Naive thymus-derived CD8-positive, alpha-beta T cell (primary cell): ENCODE results near the gene BCL6. TPM values are rescaled to one million over a fixed set of nuclear protein-coding genes. Genes with fewer than 3 reads are reported as not detected.

ENCODE experiments used
- ATAC-seq, 2 donors: fragments of 150-1000 bp; cut with Tn5 transposase in 1 of 2; sonication (Bioruptor Pico), chemical (Tn5 transposase) in 1 of 2; 1 replicate in 1 of 2; 2 replicates in 1 of 2; pipeline ENCODE4 v1.10.0; 2021; ENCODE audit warnings: mild to moderate bottlenecking in 2 of 2, moderate library complexity in 2 of 2
- POLR2A ChIA-PET: fragments of 350-600 bp; sonication (Branson Sonifier 250); formaldehyde crosslinking; loops from one replicate; lab custom pipeline; 2021; ENCODE audit warnings: antibody characterized with exemption; lab: Charles Lee
- DNase-seq, 10 donors: peaks; one replicate each; pipeline versions ENCODE4 v3.0.0 to v3.0.0-alpha.2; 2020 to 2022
- H3K27ac Mint-ChIP-seq, 10 donors: one replicate each; pipeline ENCODE4 v1.8.0; 2020 to 2022; ENCODE audit warnings: mild to moderate bottlenecking in 10 of 10, mixed read lengths in 10 of 10, moderate library complexity in 4 of 10, inconsistent platforms in 1 of 10
- H3K27me3 Mint-ChIP-seq, 5 donors: one replicate each; pipeline ENCODE4 v1.8.0; 2021 to 2022; ENCODE audit warnings: mixed read lengths in 5 of 5
- H3K36me3 Mint-ChIP-seq, 3 donors: one replicate each; pipeline ENCODE4 v1.8.0; 2020 to 2022; ENCODE audit warnings: mixed read lengths in 3 of 3, mild to moderate bottlenecking in 2 of 3, inconsistent platforms in 1 of 3
- H3K4me1 Mint-ChIP-seq, 4 donors: one replicate each; pipeline ENCODE4 v1.8.0; 2021 to 2022; ENCODE audit warnings: mixed read lengths in 4 of 4
- H3K4me3 Mint-ChIP-seq, 10 donors: one replicate each; pipeline ENCODE4 v1.8.0; 2020 to 2022; ENCODE audit warnings: mild to moderate bottlenecking in 10 of 10, mixed read lengths in 10 of 10, moderate library complexity in 6 of 10, inconsistent platforms in 1 of 10
- H3K9me3 Mint-ChIP-seq, 9 donors: one replicate each; pipeline ENCODE4 v1.8.0; 2020 to 2022; ENCODE audit warnings: mixed read lengths in 9 of 9, mild to moderate bottlenecking in 3 of 9, inconsistent platforms in 1 of 9, moderate library complexity in 1 of 9
- polyA plus RNA-seq, 3 donors: library from polyadenylated mRNA; unstranded; fragments of 300-500 nt; fragmentation: Illumina TruSeq; gene quantifications; one replicate each; pipeline ENCODE4 v1.2.3, GENCODE V29; 2021
- total RNA-seq, 8 experiments: library from RNA in 2 of 8; stranded (reverse) in 2 of 8; gene quantifications; one replicate each; pipeline ENCODE4 v1.2.3 and lab custom pipeline; 2021 to 2026

BCL6 gene
- total and polyA plus RNA-seq, 5 experiments from 2014 or later: 1.1 to 23.0 (median 2.7) TPM

- H3K9me3 Mint-ChIP-seq: no peaks in the 10 kb centered on the region
- peaks cover 18 to 33% (median 29%) of the 10 kb centered on the region in 4 donors for H3K4me1 Mint-ChIP-seq
- no peaks in the 10 kb centered on the region for H3K27me3 Mint-ChIP-seq
- DNase-seq (no peak), ATAC-seq (no peak)
- peak overlapping the region in 1 of 10 donors; percentile 18 for H3K4me3 Mint-ChIP-seq
- peak overlapping the region in 6 of 10 donors; percentile 7 to 52 (median 34) for H3K27ac Mint-ChIP-seq
- POLR2A ChIA-PET: no interaction called here
- peaks cover 2 to 21% (median 3%) of the 10 kb centered on the region in 3 donors for H3K36me3 Mint-ChIP-seq
These were observed 9.4 kb downstream of the BCL6 start for GRCh38 chr3:187735837-187736236.

GRCh38 chr3:187735383-187735782 is 9.9 kb downstream of the BCL6 start:
- Mint-ChIP-seq H3K4me1 (peaks cover 15 to 29% (median 24%) of the 10 kb centered on the region in 4 donors), H3K36me3 (peaks cover 2 to 26% (median 3%) of the 10 kb centered on the region in 3 donors), H3K4me3 (no peak overlapping the region), H3K9me3 (no peaks in the 10 kb centered on the region), H3K27ac (peak overlapping the region in 4 of 10 donors; percentile 13 to 52 (median 34)), H3K27me3 (no peaks in the 10 kb centered on the region)
- POLR2A ChIA-PET: no interaction called here
- ATAC-seq (no peak), DNase-seq (no peak)

- H3K27ac Mint-ChIP-seq: peak overlapping the region in 1 of 10 donors; percentile 51
- ATAC-seq (no peak), DNase-seq (no peak)
- no peaks in the 10 kb centered on the region for H3K27me3 Mint-ChIP-seq
- no peaks in the 10 kb centered on the region for H3K9me3 Mint-ChIP-seq
- H3K4me3 Mint-ChIP-seq: no peak overlapping the region
- peaks cover 15 to 24% (median 20%) of the 10 kb centered on the region in 4 donors for H3K4me1 Mint-ChIP-seq
- POLR2A ChIA-PET: no interaction called here
- H3K36me3 Mint-ChIP-seq: peaks cover 2 to 31% (median 3%) of the 10 kb centered on the region in 3 donors
These were observed 10.4 kb downstream of the BCL6 start for GRCh38 chr3:187734841-187735240.

- Mint-ChIP-seq H3K27me3 (no peaks in the 10 kb centered on the region), H3K36me3 (peaks cover 3 to 44% (median 10%) of the 10 kb centered on the region in 3 donors)
These were observed 11.9 kb downstream of the BCL6 start for GRCh38 chr3:187733371-187733770.

GRCh38 chr3:187729598-187729997 is 15.7 kb downstream of the BCL6 start:
- H3K36me3 Mint-ChIP-seq: peaks cover 3 to 79% (median 24%) of the 10 kb centered on the region in 3 donors
- no peaks in the 10 kb centered on the region for H3K4me1 Mint-ChIP-seq
- H3K27ac Mint-ChIP-seq: no peak overlapping the region
- H3K27me3 Mint-ChIP-seq: no peaks in the 10 kb centered on the region
- H3K9me3 Mint-ChIP-seq: no peaks in the 10 kb centered on the region
- no peak for ATAC-seq
- H3K4me3 Mint-ChIP-seq: no peak overlapping the region
- no peak for DNase-seq
- POLR2A ChIA-PET: no interaction called here

More at GRCh38 chr3:187733371-187733770, 11.9 kb downstream of the BCL6 start:
- Mint-ChIP-seq H3K27ac (peak overlapping the region in 1 of 10 donors; percentile 27), H3K4me3 (no peak overlapping the region), H3K9me3 (no peaks in the 10 kb centered on the region), H3K4me1 (peaks cover 6 to 14% (median 9%) of the 10 kb centered on the region in 4 donors)
- ATAC-seq (no peak), DNase-seq (no peak)
- POLR2A ChIA-PET: no interaction called here

- no peak for ATAC-seq
- Mint-ChIP-seq H3K4me3 (no peak overlapping the region), H3K9me3 (no peaks in the 10 kb centered on the region), H3K4me1 (no peaks in the 10 kb centered on the region), H3K27ac (peak overlapping the region in 1 of 10 donors; percentile 39), H3K36me3 (peaks cover 7 to 82% (median 29%) of the 10 kb centered on the region in 3 donors), H3K27me3 (no peaks in the 10 kb centered on the region)
- DNase-seq: peak in 1 of 10 donors; percentile 60
- POLR2A ChIA-PET: no interaction called here
These were observed 16.2 kb downstream of the BCL6 start for GRCh38 chr3:187728940-187729583.

GRCh38 chr3:187728248-187728647 is 17.0 kb downstream of the BCL6 start:
- Mint-ChIP-seq H3K27ac (no peak overlapping the region), H3K4me3 (no peak overlapping the region), H3K27me3 (no peaks in the 10 kb centered on the region), H3K9me3 (no peaks in the 10 kb centered on the region), H3K4me1 (no peaks in the 10 kb centered on the region), H3K36me3 (peaks cover 7 to 85% (median 29%) of the 10 kb centered on the region in 3 donors)
- no peak for DNase-seq
- ATAC-seq: no peak
- POLR2A ChIA-PET: no interaction called here

- Mint-ChIP-seq H3K27ac (no peak overlapping the region), H3K4me3 (no peak overlapping the region), H3K27me3 (no peaks in the 10 kb centered on the region), H3K4me1 (no peaks in the 10 kb centered on the region), H3K36me3 (peaks cover 5 to 93% (median 35%) of the 10 kb centered on the region in 3 donors), H3K9me3 (no peaks in the 10 kb centered on the region)
- no peak for ATAC-seq
- POLR2A ChIA-PET: no interaction called here
- DNase-seq: no peak
These were observed 18.7 kb downstream of the BCL6 start for GRCh38 chr3:187726564-187726963.

GRCh38 chr3:187725653-187726370 is 19.5 kb downstream of the BCL6 start:
- no peaks in the 10 kb centered on the region for H3K4me1 Mint-ChIP-seq
- POLR2A ChIA-PET: no interaction called here
- H3K9me3 Mint-ChIP-seq: no peaks in the 10 kb centered on the region
- no peak overlapping the region for H3K27ac Mint-ChIP-seq
- peaks cover 4 to 91% (median 36%) of the 10 kb centered on the region in 3 donors for H3K36me3 Mint-ChIP-seq
- no peak overlapping the region for H3K4me3 Mint-ChIP-seq
- DNase-seq (no peak), ATAC-seq (no peak)
- no peaks in the 10 kb centered on the region for H3K27me3 Mint-ChIP-seq

- Mint-ChIP-seq H3K4me1 (no peaks in the 10 kb centered on the region), H3K9me3 (no peaks in the 10 kb centered on the region), H3K36me3 (peaks cover 4 to 89% (median 36%) of the 10 kb centered on the region in 3 donors), H3K27ac (peak overlapping the region in 1 of 10 donors; percentile 9), H3K4me3 (no peak overlapping the region), H3K27me3 (no peaks in the 10 kb centered on the region)
- POLR2A ChIA-PET: no interaction called here
- ATAC-seq (no peak), DNase-seq (peak in 1 of 10 donors; percentile 53)
These were observed 20.0 kb downstream of the BCL6 start for GRCh38 chr3:187725224-187725623.

- Mint-ChIP-seq H3K27me3 (no peaks in the 10 kb centered on the region), H3K36me3 (peaks cover 4 to 65% (median 28%) of the 10 kb centered on the region in 3 donors), H3K4me1 (no peaks in the 10 kb centered on the region), H3K27ac (no peak overlapping the region), H3K4me3 (no peak overlapping the region), H3K9me3 (no peaks in the 10 kb centered on the region)
- DNase-seq (no peak), ATAC-seq (no peak)
- POLR2A ChIA-PET: no interaction called here
These were observed 23.1 kb downstream of the BCL6 start for GRCh38 chr3:187722206-187722612.

- no peaks in the 10 kb centered on the region for H3K27me3 Mint-ChIP-seq
- no peak for ATAC-seq
- no peaks in the 10 kb centered on the region for H3K9me3 Mint-ChIP-seq
- POLR2A ChIA-PET: interaction anchor here (0.6 kb wide), 1 partner anchor 1234 kb away, joined by 3 read pairs; no protein-coding TSS in a partner anchor
- H3K36me3 Mint-ChIP-seq: peaks cover 4 to 54% (median 24%) of the 10 kb centered on the region in 3 donors
- H3K4me3 Mint-ChIP-seq: no peak overlapping the region
- no peaks in the 10 kb centered on the region for H3K4me1 Mint-ChIP-seq
- H3K27ac Mint-ChIP-seq: no peak overlapping the region
- DNase-seq: no peak
These were observed 24.2 kb downstream of the BCL6 start for GRCh38 chr3:187721055-187721454.

- ATAC-seq (no peak), DNase-seq (no peak)
- H3K4me1 Mint-ChIP-seq: no peaks in the 10 kb centered on the region
- no peak overlapping the region for H3K4me3 Mint-ChIP-seq
- H3K9me3 Mint-ChIP-seq: no peaks in the 10 kb centered on the region
- peaks cover 4 to 46% (median 20%) of the 10 kb centered on the region in 3 donors for H3K36me3 Mint-ChIP-seq
- no peaks in the 10 kb centered on the region for H3K27me3 Mint-ChIP-seq
- POLR2A ChIA-PET: no interaction called here
- peak overlapping the region in 2 of 10 donors; percentile 40 to 46 for H3K27ac Mint-ChIP-seq
These were observed 25.0 kb downstream of the BCL6 start for GRCh38 chr3:187720337-187720670.
